HG03045 (cell line): ENCODE data around the gene CAST.
A peak's percentile ranks its signal among the peaks of the same experiment; 100 is the strongest.

Experiments used
- ATAC-seq: cut with Tn5 transposase; IDR thresholded peaks from one replicate; pipeline ENCODE4 v1.9.1; 2021; ENCODE audit warnings: mild to moderate bottlenecking, moderate library complexity; ENCODE audit not compliant: unreplicated experiment

Gene CAST

GRCh38 chr5:96706433-96707111 is 44.4 kb downstream of the CAST start:
- no peak for ATAC-seq

DNA sequence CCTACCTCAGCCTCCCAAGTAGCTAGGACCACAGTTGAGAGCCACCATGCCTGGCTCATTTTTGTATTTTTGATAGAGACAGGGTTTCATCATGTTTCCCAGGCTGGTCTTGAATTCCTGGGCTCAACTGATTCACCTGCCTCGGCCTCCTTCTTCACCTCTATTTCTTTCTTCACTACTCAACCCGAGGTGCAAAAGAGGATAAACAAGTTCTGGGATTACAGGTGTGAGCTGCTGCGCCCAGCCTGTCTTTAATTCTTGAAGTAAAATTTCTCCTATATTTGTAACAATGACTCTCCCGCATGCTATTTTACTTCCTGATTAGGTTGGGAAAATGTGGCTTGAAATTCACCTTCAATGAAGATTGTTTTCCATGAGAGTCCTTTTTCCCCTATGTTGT is 46.4 kb downstream of the CAST start:
- ATAC-seq = no peak

DNA sequence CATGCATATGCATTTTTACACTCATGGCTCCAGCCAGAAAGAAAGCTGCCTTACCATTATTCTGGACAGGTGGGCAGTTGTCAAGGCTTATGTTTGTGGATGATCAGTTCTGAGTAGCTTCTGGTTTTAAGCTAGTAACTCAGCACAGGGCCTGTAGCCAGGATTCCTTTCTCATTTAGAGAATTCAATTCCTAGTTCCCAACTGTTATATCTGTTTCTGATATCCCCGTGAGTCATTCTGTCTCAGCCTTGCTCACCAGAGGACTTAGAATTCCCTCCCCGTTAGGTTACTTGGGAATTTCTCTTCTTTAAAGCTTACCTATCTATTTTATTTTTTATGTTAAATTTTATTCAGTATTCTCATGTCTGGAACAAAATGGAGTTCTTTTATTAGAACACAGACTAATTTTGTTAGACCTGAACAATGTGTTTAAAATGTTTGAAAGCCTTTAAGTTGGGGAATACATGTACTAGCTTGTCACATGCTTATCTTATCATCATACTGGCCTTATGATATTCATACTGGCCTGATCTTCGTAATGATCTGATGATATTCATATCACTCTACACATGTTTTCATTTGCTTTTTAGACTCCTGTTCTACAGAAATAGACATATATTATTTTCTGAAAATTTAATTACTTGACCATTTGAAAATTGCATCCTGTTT is 47.1 kb downstream of the CAST start:
- no peak for ATAC-seq

DNA sequence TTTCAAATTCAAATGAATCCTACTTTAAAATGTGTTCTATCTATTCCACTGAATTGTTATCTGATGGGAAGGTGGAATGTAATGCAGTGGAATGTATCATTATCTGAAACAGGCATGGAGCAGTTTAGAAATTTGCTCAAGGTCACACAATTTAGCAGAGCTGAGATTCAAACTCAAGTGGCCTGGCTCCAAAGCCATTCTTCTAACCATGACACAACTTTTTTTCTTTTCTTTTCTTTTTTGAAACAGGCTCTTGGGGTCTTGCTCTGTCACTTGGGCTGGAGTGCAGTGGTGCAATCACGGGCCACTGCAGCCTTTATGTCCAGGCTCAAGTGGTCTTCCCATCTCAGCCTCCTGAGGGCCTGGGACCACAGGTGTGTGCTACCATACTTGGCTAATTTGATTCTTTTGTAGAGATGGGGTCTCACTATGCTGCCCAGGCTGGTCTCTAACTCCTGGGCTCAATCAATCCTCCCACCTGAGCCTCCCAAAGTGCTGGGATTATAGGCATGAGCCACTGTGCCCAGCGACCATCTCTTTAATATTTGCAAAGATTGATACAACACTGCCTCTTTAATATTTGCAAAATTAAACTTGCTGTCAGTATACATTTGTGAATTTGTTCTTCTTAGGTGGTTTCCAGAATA is 50.0 kb downstream of the CAST start:
- ATAC-seq = no peak

DNA sequence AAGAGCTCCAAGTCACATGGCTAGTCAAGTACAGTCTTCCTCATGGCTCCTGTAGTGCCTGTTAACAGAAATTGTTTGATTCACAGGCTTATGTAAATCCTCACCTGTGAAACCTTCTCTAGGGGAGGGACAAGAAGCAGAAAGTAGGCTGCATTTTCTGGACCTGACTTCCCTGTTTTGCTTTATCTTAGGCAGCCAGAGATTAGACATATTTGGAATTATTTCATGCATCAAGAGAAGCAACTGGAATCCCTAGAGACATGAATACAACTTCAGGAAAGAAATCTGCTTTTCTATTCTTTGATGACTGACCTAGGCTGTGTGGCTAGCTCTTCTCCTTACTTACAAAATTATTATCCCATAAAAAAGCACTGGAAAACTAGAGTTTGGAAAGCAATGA is 52.3 kb downstream of the CAST start:
- no peak for ATAC-seq

DNA sequence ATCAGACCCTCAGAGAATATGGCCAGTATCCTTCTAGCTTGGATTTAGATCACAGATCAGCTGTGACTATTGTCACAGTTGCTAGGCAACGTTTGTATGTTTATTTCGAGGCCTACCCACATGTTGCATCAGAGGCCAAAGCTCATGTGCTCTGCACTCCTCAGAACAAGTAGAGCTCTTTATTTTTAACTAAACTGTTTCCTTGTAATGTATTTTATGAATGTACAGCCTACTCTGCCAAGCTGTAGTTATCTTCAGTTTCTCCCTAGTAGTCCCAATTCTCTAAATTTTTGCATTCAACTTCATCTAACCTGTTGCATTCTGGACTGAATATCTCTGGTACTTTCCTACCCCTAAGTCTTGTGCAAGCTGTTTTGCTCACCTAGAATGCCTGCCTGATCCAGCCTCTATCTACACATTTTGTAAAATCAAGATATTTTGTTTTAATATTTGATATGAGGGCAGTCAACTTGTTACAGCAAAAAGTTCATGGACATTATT is 52.8 kb downstream of the CAST start:
- peak; percentile 64 for ATAC-seq

- no peak for ATAC-seq
These were observed 53.8 kb downstream of the CAST start for GRCh38 chr5:96716007-96716406.

DNA sequence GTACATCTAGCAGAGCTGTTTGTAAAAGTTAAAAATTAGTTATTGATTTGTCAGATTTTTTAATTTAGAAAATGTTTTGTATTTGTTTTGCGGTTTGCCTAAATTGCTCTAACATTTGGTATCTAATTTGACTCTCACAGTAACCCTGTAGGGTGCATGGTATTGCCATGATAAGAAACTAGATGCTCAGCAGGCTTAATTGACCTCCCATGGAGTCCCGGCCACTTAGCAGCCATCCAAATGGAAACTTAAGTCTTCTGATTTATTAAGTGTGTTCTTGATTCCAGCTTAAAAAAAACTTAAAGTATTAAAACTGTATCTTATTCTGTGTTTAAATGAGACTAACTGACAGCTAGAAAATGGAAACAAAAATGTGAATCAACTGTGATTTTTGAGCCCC is 54.5 kb downstream of the CAST start:
- ATAC-seq = no peak

GRCh38 chr5:96717874-96718273 is 55.7 kb downstream of the CAST start:
- no peak for ATAC-seq

GRCh38 chr5:96718635-96719077 is 56.5 kb downstream of the CAST start:
- ATAC-seq = no peak

DNA sequence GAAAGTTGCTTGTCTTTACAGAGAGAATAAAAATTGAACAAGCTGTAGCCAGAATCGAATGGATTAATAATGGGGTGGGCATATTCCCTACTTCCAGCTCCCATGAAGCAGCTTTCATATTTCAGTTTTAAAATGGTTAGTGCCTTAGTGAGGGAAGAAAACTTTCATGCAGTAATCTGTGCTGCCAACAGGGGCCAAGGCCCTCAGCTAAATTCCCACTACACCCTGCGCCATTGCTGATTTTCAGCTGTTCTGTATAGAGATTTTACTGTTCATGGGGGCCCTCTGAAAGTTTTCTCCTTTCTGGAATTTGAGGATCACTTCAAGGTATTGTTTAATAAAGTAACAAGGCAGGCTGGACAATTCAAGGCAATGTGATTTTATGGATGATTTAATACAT is 58.2 kb downstream of the CAST start:
- no peak for ATAC-seq

GRCh38 chr5:96721351-96721977 is 59.3 kb downstream of the CAST start:
- no peak for ATAC-seq

DNA sequence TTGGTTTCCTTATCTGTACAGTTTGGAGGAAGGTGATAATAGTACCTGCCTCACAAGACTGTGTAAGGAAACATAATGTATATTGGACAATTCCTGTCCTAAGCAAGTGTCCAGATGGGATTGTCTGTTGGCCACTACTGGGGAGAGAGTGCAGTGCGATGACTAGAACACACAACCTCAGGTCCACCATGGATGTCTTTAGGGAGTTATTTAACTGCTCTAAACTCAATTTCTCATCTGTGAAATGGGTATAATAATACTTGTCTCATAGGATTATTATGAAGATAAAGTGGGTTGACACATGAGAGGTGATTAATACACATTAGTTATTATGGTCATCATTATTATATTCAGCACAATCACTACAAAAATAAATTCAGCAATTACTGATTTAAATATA is 63.1 kb downstream of the CAST start:
- no peak for ATAC-seq

DNA sequence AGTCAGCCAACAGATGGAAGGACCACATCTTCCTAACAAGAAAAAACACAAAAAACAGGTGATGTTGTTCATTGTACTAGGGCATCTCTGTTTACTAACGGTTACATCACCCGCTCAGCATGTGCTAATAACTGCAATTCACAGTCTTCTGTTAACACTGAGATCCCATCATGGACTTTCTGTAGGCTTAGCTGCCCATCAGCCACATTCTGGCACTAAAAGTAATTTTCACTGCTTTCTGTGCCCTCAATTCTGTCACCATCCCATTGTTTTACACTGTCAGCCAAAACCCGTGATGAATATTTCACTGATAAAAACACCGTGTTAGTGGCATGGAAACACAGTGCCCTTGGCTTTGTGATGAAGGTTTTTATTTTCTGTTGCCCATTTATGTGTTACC is 64.6 kb downstream of the CAST start:
- no peak for ATAC-seq

GRCh38 chr5:96729156-96729555 is 67.0 kb downstream of the CAST start:
- ATAC-seq = no peak

DNA sequence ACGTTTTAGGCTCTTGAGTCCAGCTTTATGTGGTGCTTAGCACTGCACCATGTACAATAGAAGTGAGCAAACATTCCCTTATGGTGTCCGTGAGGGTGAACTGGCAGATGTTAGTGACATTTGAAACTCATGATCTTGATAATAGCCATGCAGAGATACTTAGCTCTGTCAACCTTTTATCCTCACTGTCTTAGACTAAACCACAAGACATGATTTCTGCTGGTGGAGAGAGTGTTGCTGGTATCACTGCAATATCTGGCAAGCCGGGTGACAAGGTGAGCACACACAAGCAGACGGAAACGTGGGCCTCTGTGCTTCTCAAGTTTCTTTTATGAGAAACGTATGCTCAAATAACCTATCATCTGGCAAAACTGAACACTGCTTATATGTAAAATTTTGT is 68.4 kb downstream of the CAST start:
- ATAC-seq = no peak

GRCh38 chr5:96733771-96734500 is 71.8 kb downstream of the CAST start:
- ATAC-seq = no peak

DNA sequence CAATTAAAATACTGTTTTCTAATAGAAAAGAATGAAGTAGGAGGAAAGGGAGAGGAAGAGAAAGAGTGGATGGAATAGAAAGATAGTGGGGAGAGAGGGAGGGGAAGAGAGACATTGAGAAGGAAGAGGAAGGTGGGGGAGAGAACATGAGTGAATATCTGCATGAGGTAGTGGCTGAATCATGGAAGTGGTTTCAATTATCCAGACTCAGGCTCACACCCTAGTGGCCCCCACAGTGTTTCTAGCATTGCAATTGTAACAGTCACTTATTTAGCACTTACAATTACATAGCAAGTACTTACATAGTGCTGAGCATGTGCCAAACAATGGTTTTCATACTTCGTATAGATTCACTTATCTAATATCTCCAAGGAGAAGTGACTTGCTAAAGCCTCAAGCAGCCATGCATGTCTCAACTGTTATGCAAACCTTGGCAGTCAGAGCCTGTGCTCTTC is 72.7 kb downstream of the CAST start:
- no peak for ATAC-seq

GRCh38 chr5:96736937-96737336 is 74.8 kb downstream of the CAST start:
- ATAC-seq = no peak

GRCh38 chr5:96741106-96741505 is 78.9 kb downstream of the CAST start:
- ATAC-seq = no peak

- ATAC-seq = no peak
These were observed 79.7 kb downstream of the CAST start for GRCh38 chr5:96741891-96742309.
